ENCODE results near the gene MEN1.
"Not testable (repeated sequence)": the region's sequence is repeated elsewhere in the genome, so short reads cannot be mapped to it uniquely, and the experiment has no call there.

The MEN1 gene

DNA sequence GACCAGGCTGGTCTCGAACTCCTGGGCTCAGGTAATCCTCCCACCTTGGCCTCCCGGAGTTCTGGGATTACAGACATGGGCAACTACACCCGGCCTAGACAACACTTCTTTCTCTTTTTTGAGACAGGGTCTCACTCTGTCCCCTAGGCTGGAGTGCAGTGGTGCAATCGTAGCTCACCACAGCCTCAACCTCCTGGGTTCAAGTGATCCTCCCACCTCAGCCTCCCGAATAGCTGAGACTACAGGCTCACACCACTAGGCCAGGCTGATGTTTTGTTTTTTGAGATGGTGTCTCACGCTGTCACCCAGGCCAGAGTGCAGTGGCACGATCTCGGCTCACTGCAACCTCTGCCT lies 35.4 kb upstream of the MEN1 start:
- not testable (repeated sequence) for DNase-seq (ENCODE audit: low spot score)

GRCh38 chr11:64845129-64845775 lies 34.9 kb upstream of the MEN1 start:
- no peak for DNase-seq (ENCODE audit: low spot score)

GRCh38 chr11:64844330-64845128 lies 34.2 kb upstream of the MEN1 start, which contains the start of gene CDC42BPG:
TSS of gene CDC42BPG (minus strand) at chr11:64844653. CDS start at chr11:64844569, 84 bp downstream.
- peak; percentile 91 for DNase-seq (ENCODE audit: low spot score)

DNA sequence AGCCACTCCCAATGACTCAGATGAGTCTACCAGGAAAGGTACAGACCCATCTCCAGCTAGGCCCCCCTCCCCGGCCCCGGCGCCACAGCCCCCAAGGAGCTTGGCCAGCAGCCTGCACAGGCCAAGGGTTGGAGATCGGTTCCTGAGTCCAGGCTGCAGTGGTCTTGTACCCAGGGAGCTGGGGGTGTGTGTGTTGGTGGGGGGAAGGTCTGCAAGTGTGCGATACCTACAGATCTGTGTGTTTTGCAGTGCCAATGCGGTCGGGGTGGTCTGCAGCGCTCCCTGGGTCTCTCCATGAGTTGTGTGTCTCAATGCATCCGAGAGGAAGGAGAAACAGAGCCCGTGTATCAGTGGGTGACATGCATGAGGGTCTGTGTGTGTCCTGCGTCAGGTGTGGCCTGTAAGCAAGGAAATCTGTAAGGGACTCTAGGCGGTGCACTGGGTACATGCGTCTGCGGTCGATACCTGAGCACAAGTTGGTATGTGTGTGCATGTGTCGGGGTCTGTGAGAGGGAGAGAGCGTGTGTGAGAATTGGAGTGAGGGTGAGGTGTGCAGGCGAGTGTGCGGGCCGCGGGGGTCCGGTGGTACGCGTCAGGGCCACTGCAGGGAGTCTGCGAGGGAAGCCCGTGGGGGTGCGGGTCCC lies 33.5 kb upstream of the MEN1 start:
- DNase-seq (ENCODE audit: low spot score): no peak

DNA sequence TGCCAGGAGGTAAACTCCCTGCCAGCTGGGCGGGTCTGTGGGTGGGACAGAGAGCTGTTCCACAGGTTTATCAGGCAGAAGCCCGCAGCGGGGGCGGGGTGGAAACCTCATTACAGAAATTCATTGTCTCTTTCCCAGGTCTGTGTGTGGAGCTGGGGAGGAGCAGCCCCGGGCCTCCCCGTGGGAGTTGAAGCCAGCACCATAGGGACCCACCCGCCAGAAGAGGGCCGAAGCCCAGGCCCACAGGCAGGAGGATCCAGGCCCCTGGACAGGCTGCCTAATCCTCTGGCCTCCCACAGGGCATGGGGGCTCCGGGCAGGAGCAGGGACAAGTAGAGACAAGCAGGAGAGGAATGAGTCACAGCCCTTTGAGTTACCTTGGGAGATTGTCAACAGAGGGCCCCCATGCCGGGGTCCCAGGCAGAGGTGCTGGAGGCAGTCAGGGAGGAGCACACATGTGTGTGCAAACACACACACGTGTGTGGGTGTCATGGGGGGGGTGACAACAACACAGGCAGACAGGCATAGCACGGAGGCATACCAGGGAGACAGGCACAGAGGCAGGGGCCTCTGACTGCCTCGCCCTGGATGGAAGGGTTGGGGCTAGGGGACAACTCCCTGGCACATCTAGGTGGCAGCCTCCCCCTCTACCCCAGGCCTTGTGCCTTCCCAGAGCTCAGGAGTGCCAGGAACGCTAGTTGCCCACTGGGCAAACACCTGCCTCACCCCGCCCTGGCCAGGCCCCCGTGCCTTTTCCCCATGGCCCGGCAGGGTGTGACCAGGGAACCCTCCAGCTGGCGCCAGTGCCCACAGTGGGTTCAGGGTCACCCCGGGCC lies 32.7 kb upstream of the MEN1 start:
- no peak for DNase-seq (ENCODE audit: low spot score)

GRCh38 chr11:64842366-64842759 lies 32.0 kb upstream of the MEN1 start:
- DNase-seq (ENCODE audit: low spot score): no peak

DNA sequence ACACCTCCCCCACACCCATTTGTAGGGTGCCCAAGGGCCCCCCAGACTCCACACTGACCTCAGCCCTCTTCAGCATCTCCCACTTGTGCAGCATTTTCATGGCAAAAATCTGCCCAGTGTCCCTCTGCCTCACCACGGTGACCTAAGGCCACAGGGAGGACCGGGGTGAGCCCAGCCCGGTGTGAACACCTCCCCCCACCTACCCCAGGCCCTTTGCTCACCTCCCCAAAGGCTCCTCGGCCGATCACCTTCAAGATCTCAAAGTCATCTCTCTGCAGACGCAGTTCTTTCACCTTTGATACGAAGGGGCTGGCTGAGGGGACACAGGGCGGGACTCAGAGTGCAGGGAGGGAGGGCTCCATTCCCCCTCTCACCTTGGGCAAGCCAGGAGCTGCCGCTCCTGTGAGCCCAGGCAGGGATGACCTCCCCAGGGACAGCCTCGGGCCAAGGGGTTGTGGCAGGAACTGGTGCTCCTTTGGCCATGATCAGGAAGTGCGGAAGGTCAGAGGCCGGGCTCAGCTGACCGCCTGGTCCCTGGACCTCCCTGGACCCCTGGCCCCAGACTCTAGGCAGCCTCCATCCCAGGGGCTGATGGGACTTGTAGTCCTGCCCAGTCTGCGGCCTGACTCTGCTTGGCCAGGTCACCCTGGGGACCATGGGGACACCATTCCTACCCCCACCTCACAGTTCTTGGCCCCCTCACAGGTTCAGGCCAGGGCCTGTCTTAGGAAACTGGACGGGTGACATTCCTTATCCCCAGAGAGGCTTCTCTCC lies 31.4 kb upstream of the MEN1 start:
- DNase-seq (ENCODE audit: low spot score): no peak

DNA sequence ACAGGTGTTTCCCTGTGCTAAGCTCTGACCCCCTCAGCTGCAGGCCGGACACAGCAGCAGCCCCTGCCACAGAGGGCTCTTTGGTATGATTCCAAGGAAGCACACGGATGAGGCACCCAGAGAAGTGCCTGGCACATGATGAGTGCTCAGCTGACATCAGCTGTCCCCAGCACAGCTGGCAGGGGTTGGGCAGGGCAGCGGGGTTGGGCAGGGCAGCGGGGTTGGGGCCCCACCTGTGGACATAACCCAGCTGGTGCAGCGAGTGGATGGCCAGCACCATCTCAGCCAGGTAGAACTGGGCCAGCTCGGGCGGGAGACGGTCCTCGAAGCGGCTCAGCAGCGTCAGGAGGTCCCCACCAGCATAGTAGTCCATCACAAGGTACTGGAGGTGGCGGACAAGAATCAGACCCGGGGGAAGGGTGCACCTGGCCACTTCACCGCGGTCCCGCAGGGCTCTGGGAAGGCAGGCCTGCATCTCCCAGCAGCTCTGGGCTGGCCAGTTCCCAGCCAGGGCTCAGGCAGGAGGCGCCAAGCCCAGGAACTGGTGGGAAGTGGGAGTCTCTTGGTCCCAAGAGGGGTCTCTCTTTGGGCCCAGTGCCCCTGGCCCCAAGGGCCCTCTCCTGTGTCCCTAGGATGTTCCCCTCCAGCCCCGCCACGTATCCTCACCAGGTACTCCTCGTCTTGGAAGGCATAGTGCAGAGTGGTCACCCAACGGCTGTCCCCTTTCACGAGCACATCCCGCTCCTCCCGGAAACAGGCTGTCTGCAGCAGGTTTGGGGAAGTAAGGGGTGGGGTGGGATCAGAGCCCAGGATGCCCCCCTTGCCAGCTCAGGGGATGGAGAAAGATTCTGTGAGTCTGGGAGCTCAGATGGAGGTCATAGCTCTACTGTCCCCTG lies 29.8 kb upstream of the MEN1 start:
- no peak for DNase-seq (ENCODE audit: low spot score)

GRCh38 chr11:64839335-64839734 lies 29.0 kb upstream of the MEN1 start:
- DNase-seq (ENCODE audit: low spot score): no peak

- DNase-seq (ENCODE audit: low spot score): no peak
These were observed 28.4 kb upstream of the MEN1 start for GRCh38 chr11:64838600-64839334.

GRCh38 chr11:64837887-64838351 lies 27.6 kb upstream of the MEN1 start:
- DNase-seq (ENCODE audit: low spot score): no peak

DNA sequence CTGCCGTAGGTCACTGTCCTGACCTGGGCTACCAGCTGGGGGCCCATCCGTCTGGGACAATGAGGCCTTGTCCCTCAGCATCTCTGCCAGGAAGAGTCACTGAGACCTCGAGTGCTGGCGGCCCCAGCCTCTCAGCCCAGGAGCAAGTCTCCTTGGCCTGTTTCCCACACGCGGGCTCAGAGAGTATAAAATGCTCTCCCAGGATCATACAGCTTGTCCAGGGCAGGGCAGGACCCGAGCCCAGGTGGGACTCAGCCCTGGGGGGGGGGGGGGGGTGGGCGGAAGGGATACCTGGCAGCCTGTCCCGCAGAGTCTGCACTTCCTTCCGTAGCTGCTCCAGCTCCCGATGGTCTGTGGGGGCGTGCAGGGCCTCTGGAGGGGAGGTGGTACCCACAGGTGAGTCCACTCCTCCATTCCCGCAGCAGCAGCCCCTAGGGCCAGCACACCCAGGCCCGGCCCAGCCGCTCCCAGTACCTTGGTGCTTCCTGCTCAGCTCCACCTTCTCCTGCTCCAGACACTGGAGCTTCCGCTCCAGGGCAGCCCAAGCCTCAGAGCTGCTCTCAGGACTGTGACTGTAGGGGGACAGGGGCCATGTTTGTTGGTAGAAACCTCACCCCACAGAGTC lies 26.2 kb upstream of the MEN1 start:
- DNase-seq (ENCODE audit: low spot score): no peak

GRCh38 chr11:64835616-64836447 lies 25.5 kb upstream of the MEN1 start:
- no peak for DNase-seq (ENCODE audit: low spot score)

- DNase-seq (ENCODE audit: low spot score): peak; percentile 58
These were observed 24.6 kb upstream of the MEN1 start for GRCh38 chr11:64834723-64835615.

- DNase-seq (ENCODE audit: low spot score): no peak
These were observed 23.8 kb upstream of the MEN1 start for GRCh38 chr11:64834031-64834722.

- DNase-seq (ENCODE audit: low spot score): no peak
These were observed 23.2 kb upstream of the MEN1 start for GRCh38 chr11:64833509-64833908.

DNA sequence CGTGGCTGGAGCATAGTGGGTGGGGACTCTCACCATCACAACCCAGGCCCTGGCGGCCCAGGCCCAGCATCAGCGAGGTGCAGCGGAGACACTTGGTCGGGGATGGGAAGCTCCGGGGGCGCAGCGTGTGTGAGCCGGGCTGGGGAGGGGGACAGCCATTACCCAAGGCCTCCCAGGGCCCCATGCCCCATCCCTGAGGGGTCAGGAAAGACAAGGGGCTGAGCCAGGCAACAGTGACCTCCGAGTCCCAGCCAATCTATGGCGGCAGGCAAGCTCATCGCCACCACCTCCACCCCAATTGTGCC lies 22.8 kb upstream of the MEN1 start:
- DNase-seq (ENCODE audit: low spot score): no peak
